ENCODE results near the gene CEP104. TPM values are rescaled to one million over a fixed set of nuclear protein-coding genes. Genes with fewer than 3 reads are reported as not detected.

The CEP104 gene
- total RNA-seq, 1 experiment from 2014 or later: 44.1 TPM

DNA sequence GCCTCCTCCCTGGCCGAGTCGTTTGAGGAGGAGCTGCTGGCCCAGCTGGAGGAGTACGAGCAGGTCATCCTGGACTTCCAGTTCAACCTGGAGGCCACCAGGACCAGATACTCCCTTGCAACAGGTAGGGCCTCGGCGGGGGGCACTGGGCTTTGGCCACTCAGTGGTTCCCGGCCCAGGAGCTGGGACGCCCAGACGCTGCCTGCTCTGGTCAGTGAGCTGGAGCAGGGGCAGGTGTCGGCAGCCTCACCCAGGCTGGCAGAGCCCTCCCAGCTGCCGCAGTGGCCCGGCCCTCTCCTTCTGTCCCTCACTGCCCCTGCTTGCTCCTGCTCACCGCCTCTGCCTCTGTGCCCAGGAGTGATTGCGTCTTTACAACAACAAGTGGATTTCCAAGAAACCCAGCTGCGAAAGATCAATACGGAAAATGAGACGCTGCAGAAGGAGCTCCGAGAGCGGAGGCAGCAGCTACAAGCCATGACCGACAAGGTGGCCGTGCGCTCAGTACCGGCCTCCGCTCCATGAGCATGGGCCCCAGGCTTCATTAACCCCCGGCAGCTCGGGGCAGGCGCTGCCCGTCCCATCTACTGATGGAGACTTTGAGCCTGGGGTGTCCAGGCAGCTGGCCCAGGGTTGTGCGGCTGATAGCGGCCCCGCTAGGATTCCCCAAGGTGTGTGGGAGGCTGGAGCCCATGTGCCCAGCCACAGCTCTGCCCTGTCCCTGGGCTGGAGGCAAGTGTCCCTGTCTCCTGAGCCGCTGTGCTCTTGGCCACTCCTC is 93.5 kb downstream of the CEP104 start (continued):
- no peak for TF ChIP-seq SIN3A (IDR thresholded peaks at IDR 0.05; ENCODE audit: low read depth)

DNA sequence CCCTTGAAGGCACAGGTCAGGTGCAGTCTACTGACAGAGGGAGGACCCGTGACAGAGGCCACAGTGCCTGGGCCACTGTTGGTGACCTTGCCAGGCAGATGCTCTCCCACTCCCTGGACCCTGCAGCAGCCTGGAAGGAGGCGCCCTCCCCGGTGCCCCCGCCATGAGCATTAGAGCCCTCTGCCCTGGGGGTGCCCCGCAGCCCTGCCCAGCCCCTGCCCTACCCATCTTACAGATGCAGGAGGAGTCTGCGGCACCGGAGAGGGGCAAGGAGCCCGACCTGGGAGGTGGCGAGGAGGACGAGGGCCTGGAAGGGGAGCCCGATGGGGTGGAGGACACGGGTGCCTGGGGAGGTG is 94.2 kb downstream of the CEP104 start:
- Histone ChIP-seq H4K20me1 (ENCODE audit: insufficient read depth) (no peaks in the 10 kb centered on the region), H3K9ac (ENCODE audit: low read length) (no peak overlapping the region), H3K4me1 (ENCODE audit: control insufficient read depth in 1 of 2, insufficient read depth in 2 of 2, low read length in 2 of 2) (no peaks in the 10 kb centered on the region), H3K9me2 (ENCODE audit: insufficient read depth) (no peaks in the 10 kb centered on the region), H3K27ac (ENCODE audit: low read depth, low read length) (no peak overlapping the region), H3K4me3 (replicated peaks in 1 of 2; ENCODE audit: low read depth in 1 of 2, low read length in 2 of 2) (no peak overlapping the region), H3K36me3 (ENCODE audit: control insufficient read depth in 1 of 2, insufficient read depth in 2 of 2, low read length in 2 of 2) (no peaks in the 10 kb centered on the region), H3K9me3 (ENCODE audit: control insufficient read depth in 1 of 2, insufficient read depth in 1 of 2, low read depth in 1 of 2, low read length in 2 of 2) (no peaks in the 10 kb centered on the region), H3K27me3 (ENCODE audit: insufficient read depth, low read length) (peaks cover 7% of the 10 kb centered on the region; the same call in 1 of the 2 replicates), H2AFZ (ENCODE audit: low read depth, low read length, poor library complexity, severe bottlenecking) (no peak overlapping the region), H3K79me2 (ENCODE audit: insufficient read depth, low read length) (no peaks in the 10 kb centered on the region), H3K4me2 (ENCODE audit: low read length) (no peak overlapping the region)
- no TSS peak for BruUV-seq (replicated peaks)
- ChIA-PET RAD21 (ENCODE audit: low non-redundant PET in 1 of 2, low total read pairs in 2 of 2, uncharacterized antibody in 2 of 2, unreplicated experiment in 2 of 2) (no interaction called here), POLR2A (no interaction called here), CTCF (no interaction called here)
- DNase-seq (ENCODE audit: low read depth, low spot score) (no peak), ATAC-seq (no peak)
- TF ChIP-seq SIN3A (IDR thresholded peaks at IDR 0.05; ENCODE audit: low read depth): no peak
- TF ChIP-seq EGR1 (IDR thresholded peaks at IDR 0.05; ENCODE audit: low read depth): no peak
- no peak for TF ChIP-seq POLR2AphosphoS5 (IDR thresholded peaks at IDR 0.05; ENCODE audit: low read depth, low read length)
- no peak for TF ChIP-seq CBX3 (IDR thresholded peaks at IDR 0.05; ENCODE audit: low read depth)
- no peak for TF ChIP-seq TCF7L2 (IDR thresholded peaks at IDR 0.05; ENCODE audit: borderline replicate concordance, extremely low read depth, insufficient read depth, insufficient read length)
- no peak for TF ChIP-seq EZH2phosphoT487 (IDR thresholded peaks at IDR 0.05; ENCODE audit: borderline replicate concordance)
- no peak for TF ChIP-seq RAD21 (IDR thresholded peaks at IDR 0.05; ENCODE audit: low read depth)
- no peak for TF ChIP-seq POLR2A (IDR thresholded peaks at IDR 0.05; ENCODE audit: borderline replicate concordance, extremely low read depth, insufficient read depth, insufficient read length)
- TF ChIP-seq, protein P1, sequence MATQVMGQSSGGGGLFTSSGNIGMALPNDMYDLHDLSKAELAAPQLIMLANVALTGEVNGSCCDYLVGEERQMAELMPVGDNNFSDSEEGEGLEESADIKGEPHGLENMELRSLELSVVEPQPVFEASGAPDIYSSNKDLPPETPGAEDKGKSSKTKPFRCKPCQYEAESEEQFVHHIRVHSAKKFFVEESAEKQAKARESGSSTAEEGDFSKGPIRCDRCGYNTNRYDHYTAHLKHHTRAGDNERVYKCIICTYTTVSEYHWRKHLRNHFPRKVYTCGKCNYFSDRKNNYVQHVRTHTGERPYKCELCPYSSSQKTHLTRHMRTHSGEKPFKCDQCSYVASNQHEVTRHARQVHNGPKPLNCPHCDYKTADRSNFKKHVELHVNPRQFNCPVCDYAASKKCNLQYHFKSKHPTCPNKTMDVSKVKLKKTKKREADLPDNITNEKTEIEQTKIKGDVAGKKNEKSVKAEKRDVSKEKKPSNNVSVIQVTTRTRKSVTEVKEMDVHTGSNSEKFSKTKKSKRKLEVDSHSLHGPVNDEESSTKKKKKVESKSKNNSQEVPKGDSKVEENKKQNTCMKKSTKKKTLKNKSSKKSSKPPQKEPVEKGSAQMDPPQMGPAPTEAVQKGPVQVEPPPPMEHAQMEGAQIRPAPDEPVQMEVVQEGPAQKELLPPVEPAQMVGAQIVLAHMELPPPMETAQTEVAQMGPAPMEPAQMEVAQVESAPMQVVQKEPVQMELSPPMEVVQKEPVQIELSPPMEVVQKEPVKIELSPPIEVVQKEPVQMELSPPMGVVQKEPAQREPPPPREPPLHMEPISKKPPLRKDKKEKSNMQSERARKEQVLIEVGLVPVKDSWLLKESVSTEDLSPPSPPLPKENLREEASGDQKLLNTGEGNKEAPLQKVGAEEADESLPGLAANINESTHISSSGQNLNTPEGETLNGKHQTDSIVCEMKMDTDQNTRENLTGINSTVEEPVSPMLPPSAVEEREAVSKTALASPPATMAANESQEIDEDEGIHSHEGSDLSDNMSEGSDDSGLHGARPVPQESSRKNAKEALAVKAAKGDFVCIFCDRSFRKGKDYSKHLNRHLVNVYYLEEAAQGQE (IDR thresholded peaks at IDR 0.05; ENCODE audit: low read depth): no peak
- TF ChIP-seq, protein P2, sequence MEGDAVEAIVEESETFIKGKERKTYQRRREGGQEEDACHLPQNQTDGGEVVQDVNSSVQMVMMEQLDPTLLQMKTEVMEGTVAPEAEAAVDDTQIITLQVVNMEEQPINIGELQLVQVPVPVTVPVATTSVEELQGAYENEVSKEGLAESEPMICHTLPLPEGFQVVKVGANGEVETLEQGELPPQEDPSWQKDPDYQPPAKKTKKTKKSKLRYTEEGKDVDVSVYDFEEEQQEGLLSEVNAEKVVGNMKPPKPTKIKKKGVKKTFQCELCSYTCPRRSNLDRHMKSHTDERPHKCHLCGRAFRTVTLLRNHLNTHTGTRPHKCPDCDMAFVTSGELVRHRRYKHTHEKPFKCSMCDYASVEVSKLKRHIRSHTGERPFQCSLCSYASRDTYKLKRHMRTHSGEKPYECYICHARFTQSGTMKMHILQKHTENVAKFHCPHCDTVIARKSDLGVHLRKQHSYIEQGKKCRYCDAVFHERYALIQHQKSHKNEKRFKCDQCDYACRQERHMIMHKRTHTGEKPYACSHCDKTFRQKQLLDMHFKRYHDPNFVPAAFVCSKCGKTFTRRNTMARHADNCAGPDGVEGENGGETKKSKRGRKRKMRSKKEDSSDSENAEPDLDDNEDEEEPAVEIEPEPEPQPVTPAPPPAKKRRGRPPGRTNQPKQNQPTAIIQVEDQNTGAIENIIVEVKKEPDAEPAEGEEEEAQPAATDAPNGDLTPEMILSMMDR (IDR thresholded peaks at IDR 0.05 in 2 of 3, conservative IDR thresholded peaks at IDR 0.05 in 1 of 3; ENCODE audit: borderline replicate concordance in 1 of 3, insufficient read depth in 1 of 3, low read depth in 2 of 3, low read length in 2 of 3): no peak
- no peak for TF ChIP-seq ZNF274 (IDR thresholded peaks at IDR 0.05; ENCODE audit: low read depth, low read length)
- TF ChIP-seq EZH2 (IDR thresholded peaks at IDR 0.05): no peak
- TF ChIP-seq, protein P3, sequence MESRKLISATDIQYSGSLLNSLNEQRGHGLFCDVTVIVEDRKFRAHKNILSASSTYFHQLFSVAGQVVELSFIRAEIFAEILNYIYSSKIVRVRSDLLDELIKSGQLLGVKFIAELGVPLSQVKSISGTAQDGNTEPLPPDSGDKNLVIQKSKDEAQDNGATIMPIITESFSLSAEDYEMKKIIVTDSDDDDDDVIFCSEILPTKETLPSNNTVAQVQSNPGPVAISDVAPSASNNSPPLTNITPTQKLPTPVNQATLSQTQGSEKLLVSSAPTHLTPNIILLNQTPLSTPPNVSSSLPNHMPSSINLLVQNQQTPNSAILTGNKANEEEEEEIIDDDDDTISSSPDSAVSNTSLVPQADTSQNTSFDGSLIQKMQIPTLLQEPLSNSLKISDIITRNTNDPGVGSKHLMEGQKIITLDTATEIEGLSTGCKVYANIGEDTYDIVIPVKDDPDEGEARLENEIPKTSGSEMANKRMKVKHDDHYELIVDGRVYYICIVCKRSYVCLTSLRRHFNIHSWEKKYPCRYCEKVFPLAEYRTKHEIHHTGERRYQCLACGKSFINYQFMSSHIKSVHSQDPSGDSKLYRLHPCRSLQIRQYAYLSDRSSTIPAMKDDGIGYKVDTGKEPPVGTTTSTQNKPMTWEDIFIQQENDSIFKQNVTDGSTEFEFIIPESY (IDR thresholded peaks at IDR 0.05; ENCODE audit: extremely low read depth, insufficient replicate concordance, low read length): no peak
- no peak for TF ChIP-seq ELF1 (IDR thresholded peaks at IDR 0.05; ENCODE audit: borderline replicate concordance, low read depth)
- no peak for TF ChIP-seq SRF (IDR thresholded peaks at IDR 0.05; ENCODE audit: low read depth)
- intact Hi-C loops (cut with micrococcal nuclease): no loop called here

Measured in HCT116 (cell line).